A549 (cell line): ENCODE data around the gene PRKAG2.

Experiments
- CEBPB ChIP-seq, 2 experiments: fragments of >200 bp in 1 of 2; sonication (Bioruptor Twin) in 1 of 2; formaldehyde crosslinking in 1 of 2; IDR thresholded peaks; 2 replicates each; pipeline ENCODE4 v1.6.1; 2012 to 2016
- EP300 ChIP-seq, 2 experiments: fragments of >200 bp; sonication (Bioruptor Twin); formaldehyde crosslinking; IDR thresholded peaks; 2 replicates in 1 of 2; 3 replicates in 1 of 2; pipeline ENCODE4 v1.6.1; 2016 to 2017
- MAZ ChIP-seq: fragments of 150-350 bp; IDR thresholded peaks from 2 replicates; pipeline ENCODE4 v1.6.1; 2014; ENCODE audit warnings: antibody characterized with exemption, low read depth, low read length, borderline replicate concordance
- POLR2A ChIP-seq: IDR thresholded peaks from 2 replicates; pipeline ENCODE4 v1.6.1; 2012; ENCODE audit warnings: mild to moderate bottlenecking, low read length
- TP53 ChIP-seq: fragments of 250-450 bp; sonication (Bioruptor Pico); IDR thresholded peaks from 2 replicates; pipeline ENCODE4 v1.5.0; 2021; ENCODE audit warnings: mild to moderate bottlenecking, moderate library complexity
- ZFP36 ChIP-seq: fragments of 450-650 bp; IDR thresholded peaks from 2 replicates; pipeline ENCODE4 v1.6.1; 2014; ENCODE audit warnings: borderline replicate concordance; ENCODE audit not compliant: partially characterized antibody
- ZSCAN20 ChIP-seq: fragments of 250-450 bp; sonication (Bioruptor Pico); IDR thresholded peaks from 2 replicates; pipeline ENCODE4 v1.8.0; 2022; ENCODE audit warnings: mild to moderate bottlenecking, moderate library complexity
- TF ChIP-seq, protein P1 (sequence below): fragments of >200 bp; sonication (Bioruptor Twin); formaldehyde crosslinking; IDR thresholded peaks from 3 replicates; pipeline ENCODE4 v1.5.1; 2016
- TF ChIP-seq, protein P2 (sequence below): IDR thresholded peaks from 2 replicates; pipeline ENCODE4 v1.6.1; 2012
- TF ChIP-seq, protein P3 (sequence below): fragments of 450-650 bp; IDR thresholded peaks from 2 replicates; pipeline ENCODE4 v1.6.1; 2014; ENCODE audit warnings: antibody characterized with exemption

GRCh38 chr7:151585744-151586393 lies 291.0 kb downstream of the PRKAG2 start:
- TF ChIP-seq, protein P1, sequence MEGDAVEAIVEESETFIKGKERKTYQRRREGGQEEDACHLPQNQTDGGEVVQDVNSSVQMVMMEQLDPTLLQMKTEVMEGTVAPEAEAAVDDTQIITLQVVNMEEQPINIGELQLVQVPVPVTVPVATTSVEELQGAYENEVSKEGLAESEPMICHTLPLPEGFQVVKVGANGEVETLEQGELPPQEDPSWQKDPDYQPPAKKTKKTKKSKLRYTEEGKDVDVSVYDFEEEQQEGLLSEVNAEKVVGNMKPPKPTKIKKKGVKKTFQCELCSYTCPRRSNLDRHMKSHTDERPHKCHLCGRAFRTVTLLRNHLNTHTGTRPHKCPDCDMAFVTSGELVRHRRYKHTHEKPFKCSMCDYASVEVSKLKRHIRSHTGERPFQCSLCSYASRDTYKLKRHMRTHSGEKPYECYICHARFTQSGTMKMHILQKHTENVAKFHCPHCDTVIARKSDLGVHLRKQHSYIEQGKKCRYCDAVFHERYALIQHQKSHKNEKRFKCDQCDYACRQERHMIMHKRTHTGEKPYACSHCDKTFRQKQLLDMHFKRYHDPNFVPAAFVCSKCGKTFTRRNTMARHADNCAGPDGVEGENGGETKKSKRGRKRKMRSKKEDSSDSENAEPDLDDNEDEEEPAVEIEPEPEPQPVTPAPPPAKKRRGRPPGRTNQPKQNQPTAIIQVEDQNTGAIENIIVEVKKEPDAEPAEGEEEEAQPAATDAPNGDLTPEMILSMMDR = no peak
- TF ChIP-seq POLR2A (no peak), ZSCAN20 (CRISPR knock-in tag) (no peak), MAZ (no peak), EP300 (IDR thresholded peaks at IDR 0.05) (no peak), CEBPB (IDR thresholded peaks at IDR 0.05) (no peak), ZFP36 (no peak), TP53 (CRISPR knock-in tag) (no peak)
- TF ChIP-seq, protein P2, sequence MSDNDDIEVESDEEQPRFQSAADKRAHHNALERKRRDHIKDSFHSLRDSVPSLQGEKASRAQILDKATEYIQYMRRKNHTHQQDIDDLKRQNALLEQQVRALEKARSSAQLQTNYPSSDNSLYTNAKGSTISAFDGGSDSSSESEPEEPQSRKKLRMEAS = no peak
- TF ChIP-seq, protein P3, sequence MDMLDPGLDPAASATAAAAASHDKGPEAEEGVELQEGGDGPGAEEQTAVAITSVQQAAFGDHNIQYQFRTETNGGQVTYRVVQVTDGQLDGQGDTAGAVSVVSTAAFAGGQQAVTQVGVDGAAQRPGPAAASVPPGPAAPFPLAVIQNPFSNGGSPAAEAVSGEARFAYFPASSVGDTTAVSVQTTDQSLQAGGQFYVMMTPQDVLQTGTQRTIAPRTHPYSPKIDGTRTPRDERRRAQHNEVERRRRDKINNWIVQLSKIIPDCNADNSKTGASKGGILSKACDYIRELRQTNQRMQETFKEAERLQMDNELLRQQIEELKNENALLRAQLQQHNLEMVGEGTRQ = no peak
